Mesenteric fat pad (tissue), 1 donor: Measurements from ENCODE around the gene CHPT1. TPM values are rescaled to one million over a fixed set of nuclear protein-coding genes. Genes with fewer than 3 reads are reported as not detected.
"Not testable (repeated sequence)": the region's sequence is repeated elsewhere in the genome, so short reads cannot be mapped to it uniquely, and the experiment has no call there.

Source experiments
- DNase-seq: peaks from one replicate; pipeline ENCODE4 v3.0.0-alpha.2; 2020; ENCODE audit warnings: low spot score
- total RNA-seq: library from RNA; stranded (reverse); fragmentation: NEBNext Ultra II Directional; extraction: Animal tissue kit (Norgen Biotek cat#: 25700); gene quantifications from one replicate; pipeline ENCODE4 v1.2.1, GENCODE V29; 2021
- donor health status: DM: yes; HTN: yes; CAD: no.

The CHPT1 gene
- total RNA-seq, 1 donor from 2014 or later = 63.3 TPM

- DNase-seq = no peak
These were observed 22.1 kb downstream of the CHPT1 start for GRCh38 chr12:101719566-101719965.

DNA sequence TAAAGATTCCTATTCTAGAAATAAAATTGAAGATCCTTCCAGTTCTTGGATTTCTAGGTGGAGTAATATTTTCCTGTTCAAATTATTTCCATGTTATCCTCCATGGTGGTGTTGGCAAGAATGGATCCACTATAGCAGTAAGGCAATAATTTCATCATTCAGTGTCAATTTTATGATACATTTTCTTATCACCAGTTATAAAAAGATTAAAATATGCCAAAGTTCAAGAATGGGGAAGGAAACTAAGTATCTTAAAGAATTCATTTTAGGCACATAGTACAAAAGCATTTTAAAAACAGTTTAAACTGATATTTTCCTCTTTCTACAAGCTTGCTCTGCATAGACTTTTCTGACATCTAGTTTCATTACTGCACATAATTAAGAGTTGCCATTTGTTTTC is 22.7 kb downstream of the CHPT1 start:
- no peak for DNase-seq

DNA sequence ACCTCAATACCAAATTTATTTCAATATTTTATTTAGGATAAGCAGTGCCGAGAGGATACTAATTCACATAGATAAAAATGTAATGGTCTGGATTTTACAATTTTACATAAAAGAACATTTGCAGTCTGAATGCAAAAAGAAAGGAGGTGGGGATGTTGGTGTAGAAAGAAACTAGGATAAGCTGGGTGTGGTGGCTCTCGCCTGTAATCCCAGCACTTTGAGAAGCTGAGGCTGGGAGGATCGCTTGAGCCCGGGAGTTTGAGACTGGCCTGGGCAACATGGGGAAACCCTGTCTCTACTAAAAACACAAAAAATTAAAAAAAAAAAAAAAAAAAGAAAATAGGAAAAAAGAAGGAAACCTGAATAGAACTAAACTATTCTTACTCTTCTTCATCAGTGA is 25.0 kb downstream of the CHPT1 start:
- DNase-seq = no peak

GRCh38 chr12:101727098-101727497 is 29.7 kb downstream of the CHPT1 start:
- no peak for DNase-seq

DNA sequence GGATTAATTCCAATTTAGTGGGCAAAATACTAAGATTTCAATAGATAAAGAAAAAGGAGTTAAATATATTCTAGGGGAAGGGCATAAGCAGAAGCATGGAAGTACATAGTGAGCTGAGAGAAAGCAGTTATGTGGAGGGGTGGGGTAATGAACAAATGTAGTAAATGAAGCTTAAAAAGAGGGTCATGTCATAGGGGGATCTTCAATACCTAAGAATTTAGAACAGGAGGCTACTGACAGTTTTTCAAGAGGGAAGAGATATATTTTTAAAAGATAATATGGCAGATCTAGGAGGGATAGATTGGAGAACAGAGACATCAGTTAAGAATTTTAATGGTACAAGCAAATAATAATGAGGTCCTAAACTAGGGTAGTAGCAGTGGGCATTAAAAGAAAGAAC is 32.4 kb downstream of the CHPT1 start:
- no peak for DNase-seq

- no peak for DNase-seq
These were observed 34.9 kb downstream of the CHPT1 start for GRCh38 chr12:101732318-101732717.

- no peak for DNase-seq
These were observed 35.7 kb downstream of the CHPT1 start for GRCh38 chr12:101733166-101733565.

DNA sequence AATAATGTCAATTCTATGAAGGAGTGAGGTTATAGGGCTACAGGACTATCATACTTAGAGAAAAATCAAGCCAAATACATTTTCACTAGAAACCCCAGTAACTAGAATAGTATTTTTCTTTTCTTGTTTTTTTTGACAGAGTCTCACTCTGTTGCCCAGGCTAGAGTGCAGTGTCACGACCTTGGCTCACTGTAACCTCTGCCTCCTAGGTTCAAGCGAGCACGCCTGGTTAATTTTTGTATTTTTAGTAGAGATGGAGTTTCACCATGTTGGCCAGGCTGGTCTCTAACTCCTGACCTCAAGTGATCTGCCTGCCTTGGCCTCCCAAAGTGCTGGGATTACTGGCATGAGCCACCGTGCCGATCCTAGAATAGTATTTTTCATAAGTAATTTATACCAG is 37.0 kb downstream of the CHPT1 start:
- DNase-seq = not testable (repeated sequence)

- DNase-seq = no peak
These were observed 40.0 kb downstream of the CHPT1 start for GRCh38 chr12:101737476-101737875.

DNA sequence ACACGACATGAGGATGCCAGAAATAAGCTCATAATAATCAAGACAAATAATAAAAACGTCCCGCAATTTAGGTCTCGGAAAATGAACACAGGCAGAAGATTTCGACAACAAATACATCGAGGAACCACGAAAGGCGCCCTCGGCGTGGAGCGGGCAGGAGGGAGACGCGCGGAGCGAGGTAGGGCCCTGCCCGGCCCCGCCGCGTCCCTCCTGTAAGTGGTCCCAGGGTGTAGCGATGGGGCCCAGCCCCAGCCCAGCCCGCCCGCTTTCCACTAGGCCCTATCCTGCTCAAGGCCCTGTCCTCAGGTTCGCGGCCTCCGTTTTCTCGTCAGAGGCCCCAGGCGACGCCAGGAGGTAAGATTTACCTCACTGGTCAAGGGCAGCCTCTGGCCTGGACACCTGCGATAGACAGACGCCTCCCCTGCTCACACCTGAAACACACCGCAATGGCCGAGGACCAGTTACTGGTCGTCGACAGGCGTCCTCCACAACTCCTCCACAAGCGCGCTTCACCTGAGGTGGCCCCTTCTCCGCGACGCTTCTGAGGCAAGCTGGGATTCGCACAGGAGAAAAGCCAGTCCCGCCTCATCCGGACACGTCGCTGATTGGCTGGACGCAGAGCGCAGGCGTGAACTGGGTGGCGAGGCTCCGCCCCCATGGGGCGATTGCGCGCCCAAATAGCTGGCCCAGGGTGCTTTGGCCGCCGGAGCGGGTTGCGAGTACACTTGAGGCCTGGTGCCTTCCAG is 41.7 kb downstream of the CHPT1 start, which contains the start of gene SYCP3:
TSS of gene SYCP3 (minus strand) at position 543 of the 746 bp plus-strand sequence. CDS start 1,527 bp downstream, outside the sequence.
- DNase-seq = no peak

- DNase-seq = no peak
These were observed 43.1 kb downstream of the CHPT1 start for GRCh38 chr12:101740566-101740965.

- no peak for DNase-seq
These were observed 43.5 kb downstream of the CHPT1 start for GRCh38 chr12:101740980-101741379.

- no peak for DNase-seq
These were observed 45.8 kb downstream of the CHPT1 start for GRCh38 chr12:101743242-101743641.

DNA sequence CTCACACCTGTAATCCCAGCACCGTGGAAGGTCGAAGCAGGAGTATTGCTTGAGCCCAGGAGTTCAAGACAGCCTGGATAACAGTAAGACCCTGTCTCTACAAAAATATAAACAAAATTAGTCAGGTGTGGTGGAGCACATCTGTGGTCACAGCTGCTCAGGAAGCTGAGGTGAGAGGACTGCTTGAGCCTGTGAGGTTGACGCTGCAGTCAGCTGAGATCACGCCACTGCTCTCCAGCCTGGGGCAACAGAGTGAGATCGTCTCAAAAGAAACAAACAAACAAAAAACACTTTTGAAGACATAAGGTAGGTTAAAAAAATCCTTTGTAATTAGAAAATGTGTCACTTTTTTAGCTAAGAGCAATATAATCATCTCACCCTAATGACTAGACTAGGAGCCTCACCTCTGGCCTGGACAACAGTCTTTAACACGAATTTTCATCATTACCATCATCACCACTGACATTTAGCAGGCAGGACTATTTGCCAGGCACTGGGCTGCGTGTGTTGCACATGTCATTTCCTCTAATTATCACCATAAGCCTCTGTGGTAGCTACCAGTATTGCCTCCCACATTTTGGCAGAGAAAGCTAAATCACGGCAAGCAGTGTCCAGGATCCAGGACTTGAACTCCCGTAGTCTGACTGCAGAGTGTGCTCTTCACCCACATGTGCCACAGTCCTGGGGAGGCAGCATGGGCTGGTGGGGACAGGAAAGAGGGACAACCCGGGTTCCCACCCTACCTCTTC is 46.5 kb downstream of the CHPT1 start:
- DNase-seq = no peak

GRCh38 chr12:101745481-101745880 is 48.0 kb downstream of the CHPT1 start:
- no peak for DNase-seq

- no peak for DNase-seq
These were observed 48.8 kb downstream of the CHPT1 start for GRCh38 chr12:101746196-101746595.

DNA sequence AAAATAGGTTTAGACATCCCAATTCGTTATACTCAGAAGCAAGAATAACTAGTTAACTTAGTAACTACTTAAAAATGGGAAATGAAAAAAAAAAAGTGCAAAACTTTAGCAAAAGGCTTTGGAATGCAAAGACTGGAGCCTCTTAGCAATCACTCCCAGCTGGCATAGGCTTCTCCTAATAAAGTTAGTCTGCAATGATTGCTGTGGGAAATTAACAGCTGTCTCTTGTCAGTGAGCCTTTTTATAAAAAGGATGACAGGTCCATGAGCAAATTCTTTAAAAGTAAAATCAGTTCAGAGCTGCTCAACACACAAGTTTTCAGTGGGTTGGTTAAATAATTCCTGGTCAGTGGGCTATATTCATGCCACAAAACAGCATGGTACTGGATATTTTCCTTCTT is 49.2 kb downstream of the CHPT1 start:
- DNase-seq = no peak

DNA sequence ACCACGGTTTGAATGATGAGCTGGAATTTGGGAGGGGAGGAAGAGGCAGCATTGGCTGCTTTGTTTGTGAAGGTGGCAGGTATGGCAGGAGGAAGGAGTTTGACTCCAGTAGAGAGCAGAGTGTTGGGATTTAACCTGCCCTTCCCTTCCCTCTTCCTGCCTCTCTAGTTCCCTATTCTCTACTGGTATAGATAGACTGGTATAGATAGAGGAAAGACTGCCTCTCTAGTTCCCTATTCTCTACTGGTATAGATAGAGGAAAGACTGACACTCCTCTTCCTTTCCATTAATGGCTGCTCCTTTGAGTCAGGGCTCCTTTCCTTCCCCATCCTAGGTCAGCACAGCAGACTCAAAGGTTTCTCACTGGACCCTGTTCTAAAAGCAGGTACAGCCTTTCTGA is 50.3 kb downstream of the CHPT1 start:
- no peak for DNase-seq

- no peak for DNase-seq
These were observed 51.5 kb downstream of the CHPT1 start for GRCh38 chr12:101748907-101749306.

DNA sequence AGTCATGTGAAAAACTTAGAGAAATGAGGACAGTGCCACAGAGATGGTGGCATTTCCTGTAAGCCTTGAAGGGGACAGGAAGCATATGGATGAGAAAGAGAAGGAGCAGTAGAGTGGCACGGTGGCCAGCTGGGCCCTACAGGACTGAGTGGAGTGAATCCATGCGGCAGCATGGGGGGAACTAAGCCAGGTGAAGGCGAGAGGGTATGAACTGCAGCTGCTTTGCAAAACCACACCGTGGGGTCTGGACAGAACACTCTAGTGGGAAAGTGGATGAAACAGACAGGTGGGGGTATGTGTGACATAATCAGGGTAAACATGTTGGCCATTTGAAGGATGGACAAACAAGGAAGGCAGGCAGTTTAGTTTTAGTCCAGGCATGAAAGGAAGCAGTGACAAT is 52.2 kb downstream of the CHPT1 start:
- DNase-seq = no peak

GRCh38 chr12:101750152-101750551 is 52.7 kb downstream of the CHPT1 start:
- DNase-seq = no peak

DNA sequence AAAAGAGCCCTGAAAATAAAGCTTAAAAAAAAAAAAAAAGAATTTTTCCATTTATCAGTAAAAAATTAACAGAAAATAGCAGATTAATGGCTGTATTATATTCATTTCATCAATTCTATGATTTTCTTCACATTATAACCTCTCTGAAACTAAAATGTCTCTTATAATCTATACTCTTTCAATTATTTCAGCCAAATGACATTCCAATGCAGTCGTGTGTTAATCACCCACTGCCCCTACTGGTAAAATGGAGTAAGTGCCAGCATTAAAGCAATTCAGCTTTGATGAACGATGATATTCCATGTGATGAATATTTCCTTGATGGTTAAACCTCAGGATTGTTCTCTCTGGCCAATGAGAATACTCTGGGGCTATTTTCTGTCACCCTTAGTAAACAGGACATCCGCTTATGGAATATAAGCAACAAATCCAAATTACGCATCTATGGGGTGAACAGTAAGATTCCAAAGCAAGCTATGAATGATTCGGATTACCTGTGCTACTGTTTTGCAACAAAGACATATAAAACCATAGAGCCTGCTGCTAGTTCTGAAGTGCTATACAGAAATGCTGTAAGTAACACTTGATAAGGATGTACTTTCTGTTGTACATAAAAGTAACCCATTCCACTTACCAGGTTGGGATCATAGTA is 62.1 kb downstream of the CHPT1 start:
- DNase-seq = no peak
